ENCODE data around the gene MYCBP. TPM values are rescaled to one million over a fixed set of nuclear protein-coding genes. Genes with fewer than 3 reads are reported as not detected.
"Not testable (repeated sequence)": the region's sequence is repeated elsewhere in the genome, so short reads cannot be mapped to it uniquely, and the experiment has no call there.

MYCBP gene
- polyA plus RNA-seq, 6 donors from 2014 or later = 30.9 to 49.5 (median 35.7) TPM

DNA sequence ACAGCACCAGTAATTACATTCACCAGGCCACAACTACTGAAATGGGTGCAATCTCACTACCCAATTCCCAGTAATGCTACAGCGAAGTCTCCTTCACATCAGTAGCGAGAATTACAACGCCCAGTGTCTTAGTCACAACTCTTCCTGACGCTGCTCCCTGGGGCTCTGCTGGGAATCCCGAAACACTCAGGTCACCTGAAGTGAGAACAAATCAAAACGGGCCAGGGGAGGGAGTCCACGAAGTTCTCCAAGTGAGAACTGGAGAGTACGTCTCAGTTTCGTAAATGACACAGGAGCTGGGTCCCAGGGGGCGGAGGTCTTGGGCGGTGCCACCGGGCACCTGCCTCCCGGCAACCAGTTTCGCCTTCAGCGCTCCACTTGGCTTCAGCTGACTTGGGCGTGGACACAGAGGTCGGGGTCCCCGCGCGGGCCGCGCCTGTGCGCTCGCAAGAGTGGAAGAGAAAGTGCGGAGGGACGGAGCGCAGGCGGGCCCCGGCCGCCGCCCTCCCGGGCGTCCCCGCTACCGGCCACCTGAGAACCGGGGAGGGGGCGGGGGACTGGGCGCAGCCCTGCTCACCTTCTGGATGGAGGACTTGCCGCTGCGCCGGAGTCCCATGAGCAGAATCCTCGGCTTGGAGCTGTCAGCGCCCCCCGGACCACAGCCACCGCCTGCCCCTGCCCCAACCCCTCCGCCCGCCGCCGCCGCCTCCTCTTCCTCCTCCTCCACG is 14.2 kb downstream of the MYCBP start:
- H3K4me3 Mint-ChIP-seq = peak overlapping the region; percentile 91 to 98 (median 96)
- peaks cover 0 to 8% of the 10 kb centered on the region in 2 donors for H3K36me3 Mint-ChIP-seq
- no peaks in the 10 kb centered on the region for H3K27me3 Mint-ChIP-seq
- H3K9me3 Mint-ChIP-seq = no peaks in the 10 kb centered on the region
- H3K27ac Mint-ChIP-seq = peak overlapping the region; percentile 96 to 99 (median 98)
- DNase-seq (peak; percentile 85), ATAC-seq (ENCODE audit: low read depth in 2 of 2) (peak; percentile 55)
- H3K4me1 Mint-ChIP-seq = peaks cover 32 to 55% (median 42%) of the 10 kb centered on the region in 3 donors

DNA sequence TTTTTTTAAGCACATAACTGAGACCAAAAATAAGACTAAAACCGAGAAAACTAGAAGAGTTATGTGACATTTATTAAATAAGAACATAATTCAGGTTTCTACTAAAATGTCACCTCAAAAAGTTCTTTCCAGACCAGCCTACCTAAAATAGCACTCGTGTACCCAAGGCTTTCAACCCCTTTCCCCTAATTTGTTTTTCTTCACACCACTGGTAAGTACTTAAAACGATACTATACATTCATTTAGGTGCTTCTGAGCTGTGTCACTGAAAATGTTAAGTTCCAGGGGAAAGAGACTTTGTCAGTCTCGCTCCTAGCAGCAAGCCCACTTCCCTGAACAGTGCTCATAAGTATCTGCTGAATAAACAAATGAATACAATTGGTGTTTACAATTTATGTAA is 20.4 kb downstream of the MYCBP start:
- Mint-ChIP-seq H3K27ac (peak overlapping the region in 2 of 6 donors; percentile 4 to 49), H3K36me3 (peaks cover 7 to 16% of the 10 kb centered on the region in 2 donors), H3K27me3 (no peaks in the 10 kb centered on the region), H3K9me3 (no peaks in the 10 kb centered on the region), H3K4me1 (peaks cover 20 to 28% (median 28%) of the 10 kb centered on the region in 3 donors), H3K4me3 (peak overlapping the region in 1 of 8 donors; percentile 33)
- ATAC-seq (ENCODE audit: low read depth in 2 of 2) (no peak), DNase-seq (no peak)

DNA sequence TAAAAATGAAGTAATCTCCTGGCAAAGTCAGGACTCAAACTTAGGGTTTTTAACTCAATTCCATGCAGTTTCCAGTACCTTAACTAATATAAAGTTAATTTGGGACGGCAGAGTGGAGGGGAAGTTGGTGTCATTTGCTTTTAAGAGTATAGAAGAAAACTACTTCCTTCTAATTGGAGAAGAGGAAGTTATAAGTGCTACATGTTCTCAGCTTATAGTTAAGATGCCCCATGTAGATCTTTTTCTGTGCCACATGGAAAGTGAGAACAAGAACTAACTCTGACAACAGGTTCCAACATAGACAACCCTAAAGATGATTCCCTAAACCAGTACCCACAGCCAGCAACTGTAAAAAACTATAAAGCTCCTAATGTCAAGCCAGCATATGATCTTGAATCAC is 25.1 kb downstream of the MYCBP start:
- peaks cover 15 to 29% (median 25%) of the 10 kb centered on the region in 3 donors for H3K4me1 Mint-ChIP-seq
- H3K27me3 Mint-ChIP-seq = no peaks in the 10 kb centered on the region
- ATAC-seq (ENCODE audit: low read depth in 2 of 2) (peak; percentile 95 to 96), DNase-seq (peak; percentile 35)
- peaks cover 25 to 28% of the 10 kb centered on the region in 2 donors for H3K36me3 Mint-ChIP-seq
- H3K9me3 Mint-ChIP-seq = peaks cover 0 to 3% (median 0%) of the 10 kb centered on the region in 7 donors
- H3K27ac Mint-ChIP-seq = peak overlapping the region in 5 of 6 donors; percentile 34 to 89 (median 75)
- H3K4me3 Mint-ChIP-seq = peak overlapping the region in 3 of 8 donors; percentile 43 to 57 (median 50)

DNA sequence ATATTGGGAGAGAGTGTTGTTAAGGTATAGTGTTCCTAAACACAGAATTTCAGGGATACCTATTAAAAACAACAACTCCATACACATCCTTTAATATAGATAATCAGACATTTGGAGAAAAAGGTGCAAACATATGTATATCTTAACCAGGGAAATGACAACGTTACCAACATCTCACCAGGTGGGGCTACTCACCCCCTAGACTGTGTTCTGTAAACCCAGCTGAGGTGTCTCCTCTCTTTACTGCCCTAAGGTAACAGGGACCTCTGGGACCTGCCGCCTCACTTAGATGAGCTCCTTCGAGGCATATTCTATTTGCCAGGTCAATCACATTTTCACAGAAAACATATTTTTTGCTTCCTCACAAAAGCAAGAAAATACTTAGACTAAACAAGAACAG is 26.9 kb downstream of the MYCBP start:
- H3K9me3 Mint-ChIP-seq = peaks cover 0 to 3% (median 0%) of the 10 kb centered on the region in 7 donors
- DNase-seq (no peak), ATAC-seq (ENCODE audit: low read depth in 2 of 2) (no peak)
- H3K4me1 Mint-ChIP-seq = peaks cover 15 to 29% (median 24%) of the 10 kb centered on the region in 3 donors
- H3K4me3 Mint-ChIP-seq = no peak overlapping the region
- peaks cover 23 to 25% of the 10 kb centered on the region in 2 donors for H3K36me3 Mint-ChIP-seq
- H3K27ac Mint-ChIP-seq = no peak overlapping the region
- no peaks in the 10 kb centered on the region for H3K27me3 Mint-ChIP-seq

DNA sequence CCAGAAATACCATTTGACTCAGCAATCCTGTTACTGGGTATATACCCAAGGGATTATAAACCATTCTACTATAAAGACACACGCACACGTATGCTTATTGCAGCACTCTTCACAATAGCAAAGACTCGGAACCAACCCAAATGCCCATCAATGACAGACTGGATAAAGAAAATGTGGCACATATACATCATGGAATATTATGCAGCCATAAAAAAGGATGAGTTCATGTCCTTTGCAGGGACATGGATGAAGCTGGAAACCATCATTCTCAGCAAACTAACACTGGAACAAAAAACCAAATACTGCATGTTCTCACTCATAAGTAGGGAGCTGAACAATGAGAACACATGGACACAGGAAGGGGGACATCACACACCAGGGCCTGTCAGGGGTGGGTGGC is 28.1 kb downstream of the MYCBP start:
- Mint-ChIP-seq H3K4me1 (peaks cover 21 to 35% (median 32%) of the 10 kb centered on the region in 3 donors), H3K36me3 (peaks cover 21 to 23% of the 10 kb centered on the region in 2 donors), H3K27ac (peak overlapping the region in 1 of 6 donors; percentile 64)
- H3K27me3 Mint-ChIP-seq; H3K9me3 Mint-ChIP-seq; ATAC-seq (ENCODE audit: low read depth in 2 of 2); H3K4me3 Mint-ChIP-seq; DNase-seq: not testable (repeated sequence)

DNA sequence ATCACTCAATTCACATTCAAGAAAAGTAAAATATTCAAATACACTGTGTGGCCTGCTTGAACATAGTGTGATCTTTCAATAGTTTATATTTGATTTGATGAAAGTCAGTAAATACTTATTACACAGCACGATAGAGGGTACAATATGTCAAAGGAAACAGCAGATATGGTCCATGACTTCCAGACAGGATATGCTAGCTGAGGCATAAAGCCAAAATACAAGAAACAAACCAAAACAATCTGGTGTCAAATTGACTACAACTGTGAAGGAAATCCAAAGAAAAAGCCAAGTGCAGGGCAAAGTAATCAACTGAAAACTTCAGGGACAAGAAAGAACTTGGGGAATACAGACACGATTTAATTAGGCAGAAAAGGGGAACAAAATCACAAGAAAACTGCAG is 32.9 kb downstream of the MYCBP start:
- H3K36me3 Mint-ChIP-seq = peaks cover 15 to 22% of the 10 kb centered on the region in 2 donors

DNA sequence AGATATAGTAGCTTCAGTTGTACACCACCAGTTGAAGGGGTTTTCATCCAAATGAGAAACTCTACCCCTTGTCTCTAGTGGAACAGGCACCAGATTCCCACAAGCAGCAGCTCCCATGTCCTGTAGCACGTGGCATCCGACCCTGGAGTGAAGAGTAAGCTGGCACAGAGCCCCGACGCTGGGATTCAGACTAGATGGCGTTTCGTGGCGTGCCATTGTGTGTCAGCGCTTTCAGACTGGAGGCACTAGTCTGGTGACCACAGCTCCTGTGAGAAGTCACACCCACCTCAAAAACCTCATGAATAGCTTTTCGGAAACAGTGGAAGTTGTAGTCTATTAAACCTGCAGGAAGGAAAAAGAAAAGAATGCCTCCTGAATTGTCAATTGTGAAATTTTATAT is 33.8 kb downstream of the MYCBP start:
- no peak for DNase-seq
- peak overlapping the region in 2 of 6 donors; percentile 36 to 50 for H3K27ac Mint-ChIP-seq
- peaks cover 6 to 13% of the 10 kb centered on the region in 2 donors for H3K36me3 Mint-ChIP-seq
- no peaks in the 10 kb centered on the region for H3K9me3 Mint-ChIP-seq
- no peaks in the 10 kb centered on the region for H3K27me3 Mint-ChIP-seq
- H3K4me1 Mint-ChIP-seq = peaks cover 13 to 17% (median 15%) of the 10 kb centered on the region in 3 donors
- no peak for ATAC-seq (ENCODE audit: low read depth in 2 of 2)
- H3K4me3 Mint-ChIP-seq = no peak overlapping the region

More for the DNA sequence above, 32.9 kb downstream of the MYCBP start:
- H3K27me3 Mint-ChIP-seq = no peaks in the 10 kb centered on the region
- H3K27ac Mint-ChIP-seq = peak overlapping the region in 4 of 6 donors; percentile 1 to 73 (median 41)
- H3K9me3 Mint-ChIP-seq = peaks cover 0 to 3% (median 0%) of the 10 kb centered on the region in 7 donors
- H3K4me3 Mint-ChIP-seq = no peak overlapping the region
- ATAC-seq (ENCODE audit: low read depth in 2 of 2) = no peak
- peaks cover 14 to 18% (median 17%) of the 10 kb centered on the region in 3 donors for H3K4me1 Mint-ChIP-seq
- no peak for DNase-seq

DNA sequence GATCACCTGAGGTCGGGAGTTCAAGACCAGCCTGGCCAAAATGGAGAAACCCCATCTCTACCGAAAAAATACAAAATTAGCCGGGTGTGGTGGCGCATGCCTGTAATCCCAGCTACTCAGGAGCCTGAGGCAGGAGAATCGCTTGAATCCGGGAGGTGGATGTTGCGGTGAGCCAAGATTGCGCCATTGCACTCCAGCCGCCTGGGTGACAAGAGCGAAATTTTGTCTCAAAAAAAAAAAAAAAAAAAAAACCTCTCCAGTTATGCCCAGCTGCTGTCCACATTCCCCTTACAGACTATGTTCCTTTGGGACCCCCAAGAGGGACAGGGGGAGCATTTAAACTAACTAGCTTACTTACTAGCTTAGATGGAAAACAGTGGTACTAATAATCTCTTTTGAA is 36.8 kb downstream of the MYCBP start:
- H3K27me3 Mint-ChIP-seq; H3K4me3 Mint-ChIP-seq; ATAC-seq (ENCODE audit: low read depth in 2 of 2); H3K9me3 Mint-ChIP-seq; H3K36me3 Mint-ChIP-seq; DNase-seq: not testable (repeated sequence)
- Mint-ChIP-seq H3K27ac (peak overlapping the region in 2 of 6 donors; percentile 28 to 65), H3K4me1 (peaks cover 10 to 11% (median 11%) of the 10 kb centered on the region in 3 donors)

DNA sequence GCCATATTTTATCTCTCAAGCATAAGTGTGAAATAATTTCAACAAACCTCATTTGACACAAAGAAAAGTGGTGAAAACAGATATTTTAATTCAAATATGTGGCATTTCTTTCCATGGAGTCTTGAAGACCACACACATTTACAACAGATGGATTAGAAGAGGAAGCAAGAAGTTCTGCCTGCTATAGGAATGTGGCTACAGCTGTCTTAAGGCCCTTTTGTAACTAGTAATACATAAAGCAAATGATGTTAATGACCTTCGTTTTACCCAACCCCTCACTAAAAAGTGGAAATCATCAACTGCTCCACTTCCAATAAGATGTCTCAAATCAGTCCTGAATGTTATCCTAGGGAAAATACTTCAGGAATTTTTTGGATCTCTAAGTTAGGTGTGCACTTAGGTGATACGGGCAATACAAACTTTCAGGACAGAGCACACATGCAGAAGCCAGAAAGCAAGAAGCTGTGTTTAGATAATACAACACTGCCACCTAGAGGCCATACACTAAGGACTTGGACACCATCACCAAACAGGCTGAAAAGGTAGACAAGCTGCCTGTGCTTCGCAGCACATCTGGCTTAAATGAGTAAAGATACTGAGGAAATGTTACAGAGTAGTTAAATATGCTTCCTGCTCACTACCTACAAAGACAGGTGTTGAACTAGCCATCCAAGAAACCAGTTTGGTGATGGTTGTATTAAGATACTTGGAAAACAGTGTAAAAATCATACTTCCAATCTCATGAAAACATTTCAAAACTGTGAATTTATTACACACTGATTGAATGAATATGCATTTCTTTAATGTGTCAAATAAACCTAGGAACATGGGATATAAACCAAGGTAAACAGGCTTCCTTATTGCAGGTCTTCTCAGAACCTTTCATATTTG is 38.0 kb downstream of the MYCBP start:
- peaks cover 3 to 6% (median 5%) of the 10 kb centered on the region in 3 donors for H3K4me1 Mint-ChIP-seq
- peaks cover 11 to 15% (median 12%) of the 10 kb centered on the region in 3 donors for H3K27me3 Mint-ChIP-seq
- H3K36me3 Mint-ChIP-seq = peaks cover 0 to 2% of the 10 kb centered on the region in 2 donors
- DNase-seq (peak; percentile 64), ATAC-seq (ENCODE audit: low read depth in 2 of 2) (peak; percentile 83 to 94)
- no peak overlapping the region for H3K4me3 Mint-ChIP-seq
- H3K9me3 Mint-ChIP-seq = no peaks in the 10 kb centered on the region
- H3K27ac Mint-ChIP-seq = no peak overlapping the region

DNA sequence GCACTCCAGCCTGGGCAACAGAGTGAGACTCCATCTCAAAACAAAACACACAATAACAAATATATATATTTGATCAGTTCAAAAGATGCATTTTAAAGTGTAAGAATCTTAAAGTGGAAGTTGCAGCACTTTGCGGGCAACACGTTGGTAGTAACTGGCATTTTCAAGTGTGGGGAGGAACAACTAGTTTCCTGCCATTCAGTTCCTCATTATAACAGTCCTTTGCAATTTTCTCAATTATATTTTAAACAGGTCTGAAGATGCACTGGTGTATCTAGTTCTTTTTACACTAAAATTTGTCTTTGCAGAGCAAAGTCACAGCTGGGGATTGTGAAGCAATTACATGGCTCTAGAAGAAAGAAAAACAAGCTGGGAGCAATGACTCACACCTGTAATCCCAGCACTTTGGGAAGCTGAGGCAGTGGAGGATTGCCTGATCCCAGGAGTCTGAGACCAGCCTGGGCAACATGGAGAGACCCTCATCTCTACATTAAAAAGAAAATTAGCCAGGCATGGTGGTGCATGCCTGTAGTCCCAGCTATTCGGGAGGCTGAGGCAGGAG is 38.8 kb downstream of the MYCBP start:
- Mint-ChIP-seq H3K9me3 (no peaks in the 10 kb centered on the region), H3K4me1 (peaks cover 2 to 5% (median 5%) of the 10 kb centered on the region in 3 donors), H3K27me3 (peaks cover 12 to 20% (median 19%) of the 10 kb centered on the region in 3 donors), H3K36me3 (no peaks in the 10 kb centered on the region), H3K27ac (peak overlapping the region in 1 of 6 donors; percentile 24), H3K4me3 (peak overlapping the region in 1 of 8 donors; percentile 30)
- no peak for ATAC-seq (ENCODE audit: low read depth in 2 of 2)
- DNase-seq = no peak

DNA sequence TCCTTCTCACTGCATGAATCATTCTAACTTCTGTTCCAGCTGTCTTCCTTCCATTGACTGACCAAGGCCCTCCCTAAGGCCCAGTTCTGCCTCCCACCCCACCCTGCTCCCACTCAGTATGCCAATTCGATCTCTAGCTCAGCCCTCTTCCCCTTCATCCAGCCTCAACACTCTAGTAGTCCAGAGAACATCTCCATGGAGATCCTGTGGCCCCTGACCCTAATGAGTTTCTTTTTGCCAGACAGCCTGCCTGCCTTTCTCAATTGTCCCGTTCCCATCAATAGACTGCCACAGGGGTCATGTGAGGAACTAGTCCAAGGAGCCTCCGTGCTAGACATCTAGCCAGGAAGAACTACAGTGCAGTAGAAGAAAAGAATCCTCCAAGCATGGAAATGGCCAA is 40.0 kb downstream of the MYCBP start:
- peak overlapping the region in 1 of 6 donors; percentile 77 for H3K27ac Mint-ChIP-seq
- H3K4me3 Mint-ChIP-seq = no peak overlapping the region
- H3K9me3 Mint-ChIP-seq = no peaks in the 10 kb centered on the region
- peaks cover 16 to 26% (median 20%) of the 10 kb centered on the region in 3 donors for H3K27me3 Mint-ChIP-seq
- ATAC-seq (ENCODE audit: low read depth in 2 of 2) (no peak), DNase-seq (no peak)
- H3K36me3 Mint-ChIP-seq = no peaks in the 10 kb centered on the region
- H3K4me1 Mint-ChIP-seq = peaks cover 2 to 5% (median 5%) of the 10 kb centered on the region in 3 donors

DNA sequence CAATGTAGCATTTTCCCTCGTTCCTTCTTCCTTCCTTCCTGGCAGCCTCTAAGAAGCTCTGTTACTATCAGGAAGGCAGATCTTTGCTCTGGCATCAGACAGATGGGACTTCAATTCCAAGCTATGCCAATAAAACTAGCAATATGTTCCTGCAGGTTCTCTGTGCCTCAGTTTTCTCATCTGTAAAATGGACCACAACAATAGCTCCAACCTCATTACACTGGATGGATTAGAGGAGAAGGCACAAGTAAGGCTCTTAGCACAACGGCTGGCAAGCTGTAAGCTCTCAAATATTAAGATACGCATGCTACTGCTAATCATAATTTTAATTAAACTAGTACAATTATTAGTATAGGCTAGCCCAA is 40.8 kb downstream of the MYCBP start:
- Mint-ChIP-seq H3K27ac (no peak overlapping the region), H3K9me3 (no peaks in the 10 kb centered on the region), H3K27me3 (peaks cover 16 to 26% (median 20%) of the 10 kb centered on the region in 3 donors), H3K36me3 (no peaks in the 10 kb centered on the region), H3K4me1 (peaks cover 2 to 5% (median 5%) of the 10 kb centered on the region in 3 donors), H3K4me3 (no peak overlapping the region)
- DNase-seq (no peak), ATAC-seq (ENCODE audit: low read depth in 2 of 2) (no peak)
